Activated gamma-delta T cell treated with Interleukin-2 at 50 U/mL for 16 hours (primary cell): ENCODE results near the gene TMEM37.
A peak's percentile ranks its signal among the peaks of the same experiment; 100 is the strongest.
"Not testable (repeated sequence)": the region's sequence is repeated elsewhere in the genome, so short reads cannot be mapped to it uniquely, and the experiment has no call there.

Experiments used
- DNase-seq: peaks from one replicate; pipeline ENCODE4 v3.0.0-alpha.2; 2020

Gene TMEM37, protein sequence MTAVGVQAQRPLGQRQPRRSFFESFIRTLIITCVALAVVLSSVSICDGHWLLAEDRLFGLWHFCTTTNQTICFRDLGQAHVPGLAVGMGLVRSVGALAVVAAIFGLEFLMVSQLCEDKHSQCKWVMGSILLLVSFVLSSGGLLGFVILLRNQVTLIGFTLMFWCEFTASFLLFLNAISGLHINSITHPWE

DNA sequence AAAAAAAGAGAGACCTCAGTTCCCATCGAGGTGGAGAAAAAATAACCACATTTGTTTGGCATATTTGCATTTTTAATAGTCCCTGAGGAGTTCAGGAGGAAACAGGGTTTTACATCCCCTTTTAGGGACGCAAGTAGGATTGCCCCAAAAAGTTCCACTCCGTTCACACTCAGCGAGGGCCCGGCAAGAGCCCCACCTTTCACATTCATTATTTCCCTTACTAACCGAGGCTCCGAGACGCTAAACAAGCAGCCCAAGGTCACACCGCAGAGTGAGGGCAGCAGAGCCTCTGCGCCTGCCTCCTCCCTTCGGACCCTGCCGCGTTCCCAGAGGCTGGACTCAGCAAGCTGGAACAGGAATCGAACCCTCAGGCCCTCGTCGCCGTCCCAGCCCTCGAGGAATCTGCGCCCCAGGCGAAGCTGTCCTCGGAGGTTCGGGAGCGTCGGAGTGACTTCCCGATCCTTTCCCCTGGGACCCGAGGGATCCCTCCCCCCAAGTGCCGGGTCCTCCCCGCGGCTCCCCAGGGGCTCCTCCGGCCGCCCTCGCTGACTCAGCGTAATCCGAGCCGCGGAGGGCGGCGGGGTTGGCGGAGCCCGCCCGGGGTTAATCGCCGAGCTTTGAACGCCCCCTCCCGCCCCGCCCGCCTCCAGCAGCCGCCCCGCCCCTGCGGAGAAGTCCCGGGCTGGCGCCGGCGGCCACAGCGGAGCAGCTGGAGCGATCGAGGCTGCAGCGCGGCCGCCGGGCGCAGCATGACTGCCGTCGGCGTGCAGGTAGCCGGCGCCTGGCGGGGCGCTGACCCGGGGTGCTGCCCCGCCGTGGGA is at the start of gene TMEM37:
TSS of gene TMEM37 (plus strand) at position 700 of the 821 bp plus-strand sequence. CDS start at position 750, 50 bp downstream.
- peak; percentile 14 for DNase-seq

DNA sequence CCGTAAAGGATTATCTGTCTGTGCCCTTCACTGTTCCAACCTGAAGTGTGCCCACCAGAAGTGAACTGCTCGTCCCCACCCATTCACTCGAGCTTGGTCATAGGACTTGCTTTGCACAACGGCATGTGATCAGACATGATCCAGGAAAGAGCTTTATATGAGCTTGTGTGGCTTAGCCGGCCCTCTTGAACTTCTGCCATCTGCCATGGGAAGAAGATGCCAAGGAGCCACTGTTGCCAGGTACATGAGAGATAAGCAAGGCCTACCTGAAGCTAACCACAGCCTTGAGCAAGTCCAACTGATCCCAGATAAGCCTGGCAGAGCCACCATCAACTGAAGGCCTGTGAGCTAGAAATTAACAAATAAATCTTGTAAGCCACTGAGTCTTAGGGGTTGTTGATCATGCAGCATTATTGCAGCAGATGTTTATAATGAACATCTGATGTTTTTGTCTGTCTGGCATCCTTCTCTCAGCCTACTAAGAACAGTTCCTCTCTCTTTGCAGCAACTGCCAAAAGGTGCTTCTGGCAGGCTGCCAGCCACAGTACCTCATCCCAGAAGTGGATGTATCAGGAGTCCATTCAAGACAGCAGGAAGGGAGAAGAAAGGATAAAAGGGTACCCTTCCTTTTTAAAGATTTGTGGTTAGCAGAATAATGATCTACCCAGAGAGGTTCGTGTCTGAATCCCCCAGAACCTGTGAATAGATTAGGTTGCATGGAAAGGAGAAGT is 48.1 kb upstream of the TMEM37 start:
- DNase-seq: no peak

DNA sequence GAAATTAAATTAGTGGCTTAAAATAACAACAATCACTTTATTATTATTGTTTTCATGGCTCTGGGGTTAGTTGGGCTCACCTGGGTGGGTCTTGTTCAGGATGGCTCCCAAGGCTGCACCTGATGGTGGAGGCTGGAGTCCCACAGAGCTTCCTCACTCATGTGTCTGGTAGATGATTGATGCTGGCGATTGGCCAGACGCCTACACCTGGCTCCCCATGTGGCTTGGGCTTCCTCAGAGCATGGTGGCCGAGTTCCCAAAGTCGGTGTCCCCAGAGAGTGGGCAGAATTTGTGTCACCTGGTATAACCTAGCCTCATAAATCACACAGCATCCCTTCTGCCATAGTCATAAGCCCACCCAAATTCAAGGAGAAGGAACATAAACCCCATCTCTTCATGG is 46.7 kb upstream of the TMEM37 start:
- DNase-seq: no peak

DNA sequence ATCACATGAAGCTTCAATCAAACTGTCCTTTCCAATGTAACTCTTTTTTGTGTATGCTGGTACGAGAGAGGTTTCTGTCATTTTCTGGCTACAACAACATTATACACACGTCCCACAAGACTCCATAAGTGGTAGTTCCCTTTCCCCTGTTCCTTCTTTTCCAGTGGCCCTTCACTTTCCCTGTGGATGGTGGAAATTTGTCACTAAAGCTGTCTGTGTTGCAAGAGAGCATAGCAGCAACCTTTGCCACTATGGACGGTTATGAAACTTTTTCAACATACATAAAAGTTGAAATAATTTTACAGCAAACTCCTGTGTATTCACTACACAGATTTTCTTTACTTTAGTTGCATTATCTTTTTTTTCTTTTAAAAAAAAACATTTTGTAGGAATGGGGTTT is 46.2 kb upstream of the TMEM37 start:
- DNase-seq: no peak

GRCh38 chr2:119387381-119388129 is 44.1 kb upstream of the TMEM37 start:
- DNase-seq: no peak

DNA sequence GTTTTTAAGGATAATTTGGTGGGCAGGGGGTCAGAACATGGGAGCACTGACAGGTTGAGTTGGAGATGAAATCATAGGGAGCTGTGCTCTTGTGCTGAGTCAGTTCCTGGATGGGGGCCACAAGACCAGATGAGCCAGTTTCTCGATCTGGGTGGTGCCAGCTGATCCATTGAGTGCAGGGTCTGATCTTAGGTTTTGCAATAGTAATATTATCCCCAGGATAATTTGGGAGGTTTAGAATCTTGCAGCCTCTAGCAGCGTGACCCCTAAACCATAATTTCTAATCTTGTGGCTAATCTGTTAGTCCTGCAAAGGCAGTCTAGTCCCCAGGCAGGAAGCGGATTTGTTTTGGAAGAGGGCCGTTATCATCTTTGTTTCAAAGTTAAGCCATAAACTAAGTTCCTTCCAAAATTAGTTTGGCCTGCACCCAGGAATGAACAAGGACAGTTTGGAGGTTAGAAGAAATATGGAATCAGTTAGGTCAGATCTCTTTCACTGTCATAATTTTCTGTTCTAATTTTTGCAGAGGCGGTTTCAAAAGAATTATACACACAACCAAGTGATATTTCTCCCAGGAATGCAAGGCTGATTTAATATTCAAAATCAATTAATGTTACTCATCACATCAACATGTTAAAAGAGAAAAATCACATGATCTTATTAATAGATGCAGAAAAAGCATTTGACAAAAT is 41.9 kb upstream of the TMEM37 start:
- no peak for DNase-seq

DNA sequence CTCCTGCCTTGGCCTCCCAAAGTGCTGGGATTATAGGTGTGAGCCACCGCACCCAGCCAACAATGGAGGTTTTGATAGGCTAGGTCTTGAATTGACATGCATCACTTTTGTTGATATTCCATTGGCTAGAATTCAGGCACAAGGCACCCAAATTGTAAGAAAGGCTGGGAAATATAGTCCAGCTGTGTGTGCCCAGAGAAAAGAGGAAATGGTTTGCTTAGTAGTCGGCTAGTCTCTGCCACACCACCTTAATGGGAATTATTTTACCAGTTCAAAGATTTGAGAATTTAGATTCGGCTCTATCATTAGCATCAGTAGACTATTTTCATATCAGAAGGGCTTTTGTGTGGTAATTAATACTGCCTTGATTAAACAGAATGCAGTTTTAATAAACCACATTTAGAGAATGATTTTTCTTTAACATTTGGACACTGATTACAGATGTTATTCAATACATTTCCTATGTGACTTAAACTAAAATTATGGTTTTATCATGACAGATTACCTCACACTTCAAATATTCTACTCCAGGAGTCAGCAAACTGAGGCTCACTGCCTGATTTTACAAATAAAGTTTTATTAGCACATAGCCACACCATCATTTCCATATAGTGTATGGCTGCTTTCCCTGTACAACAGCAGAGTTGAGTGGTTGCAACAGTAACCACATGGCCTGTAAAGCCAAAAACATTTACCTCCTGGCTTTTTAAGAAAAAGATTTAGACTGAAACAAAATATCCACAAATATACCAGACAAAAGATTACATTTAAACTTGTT is 37.5 kb upstream of the TMEM37 start:
- DNase-seq: no peak

GRCh38 chr2:119397196-119397595 is 34.5 kb upstream of the TMEM37 start:
- DNase-seq: no peak

DNA sequence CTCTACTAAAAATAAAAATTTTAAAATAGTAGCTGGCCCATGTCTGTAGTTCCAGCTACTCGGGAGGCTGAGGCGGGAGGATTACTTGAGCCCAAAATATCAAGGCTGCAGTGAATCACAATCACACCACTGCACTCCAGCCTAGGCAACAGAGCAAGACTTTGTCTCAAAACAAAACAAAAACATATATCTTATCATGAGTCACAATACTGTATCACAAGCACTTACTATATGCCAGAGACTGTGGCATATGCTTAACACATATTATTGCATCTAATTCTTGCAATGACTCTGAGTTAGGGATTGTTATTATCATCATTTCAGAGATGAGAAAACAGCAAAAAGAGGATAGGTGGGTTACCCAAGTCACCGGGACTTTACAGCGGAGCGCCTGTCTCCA is 29.5 kb upstream of the TMEM37 start:
- DNase-seq: no peak

GRCh38 chr2:119402645-119403560 is 28.8 kb upstream of the TMEM37 start:
- DNase-seq: no peak

DNA sequence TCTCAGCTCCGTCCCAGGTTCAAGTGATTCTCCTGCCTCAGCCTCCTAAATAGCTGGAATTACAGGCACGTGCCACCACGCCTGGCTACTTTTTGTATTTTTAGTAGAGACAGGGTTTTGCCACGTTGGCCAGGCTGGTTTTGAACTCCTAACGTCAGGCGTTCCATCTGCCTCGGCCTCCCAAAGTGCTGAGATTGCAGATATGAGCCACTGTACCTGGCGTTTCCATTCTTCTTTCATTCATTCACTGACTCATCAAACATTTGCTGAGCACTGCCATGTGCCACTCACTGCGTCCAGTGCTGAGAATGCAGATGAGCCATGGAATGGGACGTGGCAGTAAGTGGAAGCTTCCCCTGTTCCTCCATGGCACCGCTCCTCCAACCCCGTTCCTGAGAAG is 28.0 kb upstream of the TMEM37 start:
- not testable (repeated sequence) for DNase-seq

- DNase-seq: no peak
Measured at GRCh38 chr2:119405151-119405550, 26.5 kb upstream of the TMEM37 start.

GRCh38 chr2:119407430-119408220 is 24.0 kb upstream of the TMEM37 start:
- peak; percentile 46 for DNase-seq

- no peak for DNase-seq
Measured at GRCh38 chr2:119408221-119408619, 23.4 kb upstream of the TMEM37 start.

- no peak for DNase-seq
Measured at GRCh38 chr2:119409506-119409905, 22.1 kb upstream of the TMEM37 start.

- no peak for DNase-seq
Measured at GRCh38 chr2:119414894-119415293, 16.8 kb upstream of the TMEM37 start.

- no peak for DNase-seq
Measured at GRCh38 chr2:119415630-119416029, 16.0 kb upstream of the TMEM37 start.

GRCh38 chr2:119416299-119416923 is 15.2 kb upstream of the TMEM37 start:
- DNase-seq: no peak

DNA sequence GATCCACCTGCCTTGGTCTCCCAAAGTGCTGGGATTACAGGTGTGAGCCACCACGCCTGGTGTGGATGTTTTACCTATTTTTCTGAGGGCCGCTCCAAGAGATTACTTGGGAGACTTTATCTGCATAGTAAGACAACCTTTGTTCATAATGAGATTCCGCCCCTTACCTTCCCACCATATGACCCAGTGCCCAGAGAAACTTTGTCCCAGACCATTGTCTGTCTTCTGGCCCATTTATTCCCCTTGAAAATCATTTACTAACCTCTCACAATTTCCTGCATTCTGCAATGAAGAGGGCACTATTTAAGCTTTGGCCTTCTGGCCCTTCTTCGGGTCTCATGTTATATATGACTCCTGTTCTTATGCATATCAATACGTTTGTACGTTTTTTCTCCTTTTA is 13.7 kb upstream of the TMEM37 start:
- no peak for DNase-seq
